G401 (cell line): ENCODE data around the gene AOPEP. TPM values are rescaled to one million over a fixed set of nuclear protein-coding genes. Genes with fewer than 3 reads are reported as not detected.
"Not testable (repeated sequence)": the region's sequence is repeated elsewhere in the genome, so short reads cannot be mapped to it uniquely, and the experiment has no call there.

Source experiments
- DNase-seq: peaks from one replicate; pipeline ENCODE4 v3.0.0-alpha.2; 2015; ENCODE audit warnings: low spot score
- in situ Hi-C: cut with HindIII; loops from 2 replicates; pipeline ENCODE4 v1.10.0; 2016; ENCODE audit warnings: low sequenced_read_pairs, mixed read lengths
- total RNA-seq: library from RNA; depleted of rRNA; stranded (reverse); fragments of >200 nt; shearing (Covaris generic); gene quantifications from 2 replicates; pipeline ENCODE4 v1.2.3, GENCODE V29; 2014

AOPEP gene
- total RNA-seq, 1 experiment from 2014 or later = 23.8 TPM

- in situ Hi-C loops = no loop called here
- peak; percentile 52 for DNase-seq
These were observed 279.0 kb downstream of the AOPEP start for GRCh38 chr9:95005278-95006143.

- DNase-seq = peak; percentile 76
- in situ Hi-C loops = no loop called here
These were observed 280.8 kb downstream of the AOPEP start for GRCh38 chr9:95007226-95007869.

GRCh38 chr9:95008151-95008771, 281.8 kb downstream of the AOPEP start:
- peak; percentile 70 for DNase-seq
- in situ Hi-C loops = no loop called here

- in situ Hi-C loops = no loop called here
- DNase-seq = peak; percentile 51
These were observed 283.0 kb downstream of the AOPEP start for GRCh38 chr9:95009459-95009858.

- in situ Hi-C loops = no loop called here
- DNase-seq = peak; percentile 53
These were observed 283.9 kb downstream of the AOPEP start for GRCh38 chr9:95010431-95010838.

GRCh38 chr9:95012035-95012708, 285.7 kb downstream of the AOPEP start:
- in situ Hi-C loops = no loop called here
- DNase-seq = no peak

GRCh38 chr9:95012902-95013301, 286.4 kb downstream of the AOPEP start:
- DNase-seq = no peak
- in situ Hi-C loops = no loop called here

GRCh38 chr9:95014917-95015316, 288.4 kb downstream of the AOPEP start:
- in situ Hi-C loops = no loop called here

GRCh38 chr9:95015569-95015968, 289.1 kb downstream of the AOPEP start:
- in situ Hi-C loops = no loop called here
- no peak for DNase-seq

More at GRCh38 chr9:95014917-95015316, 288.4 kb downstream of the AOPEP start:
- DNase-seq = no peak

GRCh38 chr9:95017062-95017461, 290.6 kb downstream of the AOPEP start:
- in situ Hi-C loops = no loop called here

GRCh38 chr9:95017661-95018060, 291.2 kb downstream of the AOPEP start:
- no peak for DNase-seq
- in situ Hi-C loops = no loop called here

More at GRCh38 chr9:95017062-95017461, 290.6 kb downstream of the AOPEP start:
- no peak for DNase-seq

GRCh38 chr9:95018099-95018936, 291.8 kb downstream of the AOPEP start:
- in situ Hi-C loops = no loop called here
- DNase-seq = peak; percentile 77

GRCh38 chr9:95020644-95021043, 294.1 kb downstream of the AOPEP start:
- in situ Hi-C loops = not testable (repeated sequence)

GRCh38 chr9:95021166-95021886, 294.8 kb downstream of the AOPEP start:
- DNase-seq = no peak
- in situ Hi-C loops = no loop called here

More at GRCh38 chr9:95020644-95021043, 294.1 kb downstream of the AOPEP start:
- DNase-seq = not testable (repeated sequence)

- in situ Hi-C loops = no loop called here
- DNase-seq = no peak
These were observed 296.2 kb downstream of the AOPEP start for GRCh38 chr9:95022657-95023056.

- in situ Hi-C loops = no loop called here
- no peak for DNase-seq
These were observed 296.9 kb downstream of the AOPEP start for GRCh38 chr9:95023217-95024003.

GRCh38 chr9:95024097-95024671, 297.7 kb downstream of the AOPEP start:
- DNase-seq = peak; percentile 66

More at GRCh38 chr9:95024097-95024671, 297.7 kb downstream of the AOPEP start:
- in situ Hi-C loops = no loop called here
